ENCODE results near the gene NIM1K.
A peak's percentile ranks its signal among the peaks of the same experiment; 100 is the strongest.
"Not testable (repeated sequence)": the region's sequence is repeated elsewhere in the genome, so short reads cannot be mapped to it uniquely, and the experiment has no call there.

NIM1K gene

GRCh38 chr5:43190755-43191603 is 1.0 kb upstream of the NIM1K start:
- no peak for DNase-seq (ENCODE audit: low read depth)

DNA sequence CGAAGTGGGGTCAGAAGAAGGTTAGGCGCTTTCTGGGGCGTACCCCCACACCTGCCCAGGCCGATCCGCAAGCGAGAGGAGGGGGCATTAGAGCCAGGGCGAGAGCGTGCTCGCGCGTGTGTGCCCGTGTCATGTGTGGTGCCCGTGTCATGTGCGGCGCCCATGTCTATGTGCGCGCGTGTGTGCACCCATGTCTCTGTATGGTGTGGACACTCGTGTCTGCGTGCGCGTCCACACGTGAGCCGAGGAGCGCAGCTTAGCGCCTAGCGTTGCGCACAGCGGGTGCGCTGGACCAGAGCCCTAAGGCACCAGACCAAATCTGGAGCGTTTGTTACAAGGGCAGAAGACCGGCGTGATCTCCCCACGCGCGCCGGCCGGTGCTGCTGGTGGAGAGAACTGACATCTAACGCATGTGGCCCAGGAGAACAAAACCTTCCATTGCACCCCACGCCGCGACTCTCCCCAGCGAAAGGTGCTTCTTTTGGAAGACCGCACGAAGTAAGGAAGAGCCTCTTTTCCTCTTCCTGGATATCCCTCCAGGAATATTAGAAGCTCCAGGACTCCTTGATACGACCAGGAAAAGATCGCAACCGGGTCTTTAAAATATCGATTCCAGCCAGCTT is 644 bp downstream of the NIM1K start:
- no peak for DNase-seq (ENCODE audit: low read depth)

GRCh38 chr5:43193181-43193893 is 1.3 kb downstream of the NIM1K start:
- DNase-seq (ENCODE audit: low read depth) = peak; percentile 83

- DNase-seq (ENCODE audit: low read depth) = no peak
Measured at GRCh38 chr5:43193894-43194265, 1.9 kb downstream of the NIM1K start.

GRCh38 chr5:43195670-43196265 is 3.7 kb downstream of the NIM1K start:
- no peak for DNase-seq (ENCODE audit: low read depth)

GRCh38 chr5:43197535-43197934 is 5.5 kb downstream of the NIM1K start:
- DNase-seq (ENCODE audit: low read depth) = no peak

- DNase-seq (ENCODE audit: low read depth) = not testable (repeated sequence)
Measured at GRCh38 chr5:43201442-43201841, 9.4 kb downstream of the NIM1K start.

DNA sequence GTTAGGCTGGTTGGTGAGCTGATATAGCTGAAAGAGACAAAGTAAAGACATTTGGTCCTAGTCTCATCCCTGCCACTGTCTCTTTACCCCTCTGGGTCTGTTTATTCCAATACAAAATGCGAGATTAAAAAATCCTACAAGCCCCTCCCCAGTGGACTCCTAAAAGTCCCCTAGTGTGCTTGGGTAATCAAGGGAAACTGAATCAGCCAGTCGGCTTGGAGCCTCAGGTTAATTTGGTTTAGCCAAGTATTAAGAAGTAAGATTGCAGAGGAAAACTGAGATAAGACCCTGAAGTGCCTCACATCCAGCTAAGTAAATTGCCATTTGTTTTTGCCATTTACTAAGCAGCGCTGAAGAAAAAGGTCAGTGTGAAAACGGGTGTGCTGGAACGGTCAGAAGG is 10.4 kb downstream of the NIM1K start:
- DNase-seq (ENCODE audit: low read depth) = no peak

GRCh38 chr5:43203373-43203772 is 11.3 kb downstream of the NIM1K start:
- DNase-seq (ENCODE audit: low read depth) = no peak

GRCh38 chr5:43204958-43205357 is 12.9 kb downstream of the NIM1K start:
- no peak for DNase-seq (ENCODE audit: low read depth)

GRCh38 chr5:43207601-43208000 is 15.6 kb downstream of the NIM1K start:
- no peak for DNase-seq (ENCODE audit: low read depth)

DNA sequence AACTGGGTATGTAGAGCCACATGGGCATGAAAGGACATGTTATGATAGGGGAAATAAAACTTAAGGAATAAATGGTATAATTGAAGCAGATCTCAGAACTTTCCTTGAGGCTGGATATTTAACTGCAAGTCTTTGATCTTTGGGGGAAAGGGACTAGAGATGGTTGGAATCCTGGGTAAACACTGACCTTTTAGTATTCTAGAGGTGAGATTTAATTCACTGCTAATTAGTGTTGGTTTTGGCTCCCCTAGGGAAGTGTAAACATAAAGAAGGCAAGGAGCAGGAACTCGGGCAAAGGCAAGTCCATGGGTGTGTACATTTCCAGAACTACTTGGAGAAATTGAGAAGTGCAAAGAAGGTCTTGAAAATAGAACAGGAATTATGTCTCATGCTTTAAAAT is 16.6 kb downstream of the NIM1K start:
- DNase-seq (ENCODE audit: low read depth) = no peak

GRCh38 chr5:43209060-43209459 is 17.0 kb downstream of the NIM1K start:
- DNase-seq (ENCODE audit: low read depth) = no peak

DNA sequence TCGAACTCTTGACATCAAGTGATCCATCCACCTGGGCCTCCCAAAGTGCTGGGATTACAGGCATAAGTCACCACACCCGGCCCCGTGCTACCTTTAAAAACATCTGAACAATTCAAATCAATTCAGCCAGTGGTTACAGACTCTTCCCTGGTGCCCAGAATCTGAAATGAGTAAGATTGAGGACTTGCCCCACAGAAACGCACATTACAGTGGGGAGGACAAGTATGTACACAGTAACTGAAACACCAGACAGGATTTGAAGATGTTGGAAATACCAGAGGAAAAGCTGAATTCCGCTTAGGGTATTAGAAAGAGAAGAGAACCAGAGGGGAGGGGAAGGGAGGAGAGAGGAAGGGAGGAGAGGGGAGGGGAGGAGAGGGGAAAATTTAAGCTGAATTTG is 17.8 kb downstream of the NIM1K start:
- no peak for DNase-seq (ENCODE audit: low read depth)

DNA sequence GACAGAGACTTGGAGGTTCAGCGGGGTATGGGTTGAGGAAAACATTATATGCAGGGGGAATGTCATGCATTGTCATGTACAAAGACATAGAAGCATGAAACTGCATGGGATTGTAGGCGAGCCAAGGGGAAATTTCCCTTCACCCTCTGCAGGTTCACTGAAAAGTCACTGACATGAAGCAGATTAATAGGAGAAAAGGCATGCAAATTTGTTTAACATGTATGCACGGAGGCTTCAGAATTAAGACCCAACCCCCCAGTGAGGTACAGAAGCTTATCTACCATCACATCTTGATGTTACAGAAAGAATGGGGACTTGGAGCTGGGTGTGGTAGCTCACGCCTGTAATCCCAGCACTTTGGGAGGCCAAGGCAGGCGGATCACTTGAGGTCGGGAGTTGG is 18.5 kb downstream of the NIM1K start:
- DNase-seq (ENCODE audit: low read depth) = no peak

DNA sequence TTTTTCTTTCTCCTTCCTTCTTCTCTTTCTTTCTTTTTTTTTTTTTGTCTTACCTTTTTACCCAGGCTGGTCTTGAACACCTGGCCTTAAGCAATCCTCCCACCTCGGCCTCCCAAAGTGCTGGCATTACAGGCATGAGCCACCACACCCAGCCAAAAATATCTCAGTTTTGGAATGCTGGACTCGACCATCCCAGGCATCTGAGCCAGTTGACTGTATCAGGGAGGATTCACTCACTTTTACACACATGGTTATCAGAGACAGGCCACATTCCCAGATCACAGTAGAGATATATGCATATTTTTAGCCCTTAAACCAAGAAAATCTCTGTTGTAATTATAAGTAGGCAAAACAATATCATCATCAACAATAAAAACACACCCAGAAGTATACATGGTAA is 21.9 kb downstream of the NIM1K start:
- no peak for DNase-seq (ENCODE audit: low read depth)

DNA sequence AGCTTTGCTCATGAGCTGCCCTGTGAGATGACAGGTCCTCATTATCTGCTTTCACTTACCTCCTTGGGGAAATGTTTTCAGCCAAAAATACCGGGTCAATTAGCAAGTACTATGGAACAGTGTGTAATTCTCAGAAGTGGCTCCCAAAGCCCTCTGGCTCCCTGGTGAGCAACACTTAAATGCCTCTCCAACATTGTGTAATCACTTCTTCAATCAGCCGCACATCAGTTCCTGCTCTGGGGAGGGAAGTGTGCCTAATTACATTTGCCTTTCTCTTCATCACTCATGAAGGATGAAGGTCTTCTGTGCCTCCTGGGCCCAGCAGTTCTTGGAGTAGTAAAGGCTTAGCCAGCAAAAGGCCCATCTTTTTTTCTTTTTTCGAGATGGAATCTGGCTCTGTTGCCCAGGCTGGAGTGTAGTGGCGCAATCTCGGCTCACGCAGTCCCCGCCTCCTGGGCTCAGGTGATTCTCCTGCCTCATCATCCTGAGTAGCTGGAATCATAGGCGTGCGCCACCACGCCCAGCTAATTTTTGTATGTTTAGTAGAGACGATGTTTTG is 23.1 kb downstream of the NIM1K start:
- DNase-seq (ENCODE audit: low read depth) = no peak

- DNase-seq (ENCODE audit: low read depth) = no peak
Measured at GRCh38 chr5:43216941-43217340, 24.9 kb downstream of the NIM1K start.

DNA sequence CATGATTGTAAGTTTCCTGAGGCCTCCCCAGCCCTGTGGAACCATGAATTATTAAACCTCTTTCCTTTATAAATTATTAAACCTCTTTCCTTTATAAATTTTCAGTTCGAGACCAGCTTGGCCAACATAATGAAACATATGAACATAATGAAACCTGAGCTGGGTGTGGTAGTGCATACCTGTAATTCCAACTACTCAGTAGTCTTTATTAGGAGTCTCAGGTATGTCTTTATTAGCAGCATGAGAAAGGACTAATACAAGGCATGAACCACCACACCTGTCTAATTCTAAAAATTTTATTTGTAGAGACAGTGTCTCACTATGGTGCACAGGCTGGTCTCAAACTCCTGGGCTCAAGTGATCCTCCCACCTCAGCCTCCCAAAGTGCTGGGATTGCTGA is 27.1 kb downstream of the NIM1K start:
- no peak for DNase-seq (ENCODE audit: low read depth)

DNA sequence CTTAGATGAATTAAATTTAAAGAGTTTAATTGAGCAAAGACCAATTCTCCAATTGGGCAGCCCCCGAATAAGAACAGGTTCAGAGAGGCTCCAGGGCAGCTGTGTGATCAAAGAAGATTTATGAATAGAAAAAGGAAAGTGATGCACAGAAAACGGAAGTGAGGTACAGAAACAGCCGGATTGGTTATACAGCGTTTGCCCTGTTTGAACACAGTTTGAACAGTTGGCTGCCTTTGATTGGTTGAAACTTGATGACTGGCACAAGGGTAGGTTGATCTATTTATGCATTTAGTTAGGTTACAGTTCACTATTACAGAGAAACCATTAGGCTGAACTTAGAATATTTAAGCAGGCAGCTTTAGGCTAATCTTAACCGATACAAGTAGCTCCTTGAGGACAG is 29.5 kb downstream of the NIM1K start:
- DNase-seq (ENCODE audit: low read depth) = no peak

DNA sequence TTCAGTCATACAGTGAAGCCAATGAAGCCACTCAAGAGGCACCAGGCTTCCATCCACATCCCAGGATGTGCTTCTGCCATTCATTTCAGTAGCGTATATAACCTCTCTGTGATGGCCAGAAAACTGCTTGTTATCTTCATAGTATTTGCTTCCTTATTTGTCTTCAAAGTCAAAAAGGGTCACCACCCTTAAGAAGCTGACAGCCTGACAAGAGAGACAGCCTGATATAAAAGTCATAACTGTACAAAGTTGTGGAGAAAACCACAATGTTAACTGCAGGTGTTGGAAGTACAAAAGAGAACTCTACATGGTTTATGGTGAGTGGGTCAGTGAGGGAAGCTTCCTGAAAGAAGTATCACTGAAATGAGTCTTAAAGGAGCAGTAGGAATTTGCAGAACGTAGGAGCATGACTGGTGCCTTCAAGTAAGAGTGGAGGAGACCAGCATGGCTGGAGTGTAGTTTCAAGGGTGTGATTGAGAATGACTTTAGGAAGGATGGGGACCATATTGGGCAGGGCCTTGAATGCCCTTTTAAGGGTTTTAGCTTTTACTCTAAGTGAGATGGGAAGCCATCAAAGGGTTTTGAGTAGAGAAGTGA is 33.7 kb downstream of the NIM1K start:
- DNase-seq (ENCODE audit: low read depth) = no peak

DNA sequence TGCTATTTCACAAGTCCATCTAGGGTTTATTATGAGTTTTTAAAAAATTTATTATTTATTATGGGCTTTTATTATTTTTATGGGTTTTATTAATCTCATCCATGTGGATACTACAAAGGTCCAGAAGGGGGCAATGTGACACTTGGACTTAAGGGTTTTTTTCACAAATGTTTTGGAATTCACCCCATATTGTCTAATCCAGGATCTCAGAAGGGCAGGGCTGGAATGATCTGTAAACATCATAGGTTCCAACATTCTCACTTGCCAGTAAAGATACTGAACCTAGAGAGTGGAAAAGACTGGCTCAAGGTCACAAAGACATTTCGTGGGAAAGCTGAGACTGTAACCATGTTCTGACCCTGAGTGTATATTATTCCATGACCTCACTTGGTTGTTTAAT is 35.6 kb downstream of the NIM1K start:
- DNase-seq (ENCODE audit: low read depth) = peak; percentile 36

All from non-pigmented ciliary epithelial cell (primary cell).